Endothelial cell of umbilical vein (primary cell): Measurements from ENCODE around the gene REPS2. TPM values are rescaled to one million over a fixed set of nuclear protein-coding genes. Genes with fewer than 3 reads are reported as not detected.

Source experiments
- BruUV-seq: library from RNA; stranded (reverse); fragments of 400-500 nt; replicated peaks from 2 replicates; lab custom pipeline; 2021; lab: Mats Ljungman, UMichigan
- CTCF ChIA-PET: fragments of 300-600, 350-600 bp; sonication (Branson Sonifier 250); formaldehyde crosslinking; loops from one replicate; lab custom pipeline; 2021; ENCODE audit warnings: antibody characterized with exemption, inconsistent platforms; lab: Charles Lee
- POLR2A ChIA-PET: fragments of 300-600, 350-600 bp; sonication (Branson Sonifier 250); formaldehyde crosslinking; loops from one replicate; lab custom pipeline; 2021; ENCODE audit warnings: antibody characterized with exemption, inconsistent platforms; lab: Charles Lee
- DNase-seq: peaks from one replicate; pipeline ENCODE4 v3.0.0-alpha.2; 2011; ENCODE audit warnings: low read depth, low spot score
- FAIRE-seq: peaks from 2 replicates; lab custom pipeline; 2011; peaks lifted over from hg19 to GRCh38; lab: Jason Lieb, UNC
- H2AFZ ChIP-seq: 2 replicates; pipeline ENCODE4 v1.6.0; 2012; ENCODE audit warnings: low read depth, low read length, control low read depth, inconsistent platforms
- H3K27ac ChIP-seq: 2 replicates; pipeline ENCODE4 v1.5.1; 2011; ENCODE audit warnings: low read depth, mild to moderate bottlenecking, control low read depth, low read length, moderate library complexity; ENCODE audit not compliant: insufficient read depth
- H3K27me3 ChIP-seq, 2 experiments: 2 replicates each; pipeline versions ENCODE4 v1.6.0 to v1.6.1; 2011; ENCODE audit warnings: low read length in 2 of 2, mixed read lengths in 1 of 2; ENCODE audit not compliant: control insufficient read depth in 2 of 2, insufficient read depth in 2 of 2
- H3K36me3 ChIP-seq, 2 experiments: 2 replicates in 1 of 2; 3 replicates in 1 of 2; pipeline ENCODE4 v1.5.1; 2011; ENCODE audit warnings: low read length in 2 of 2, mild to moderate bottlenecking in 1 of 2, moderate library complexity in 1 of 2; ENCODE audit not compliant: control insufficient read depth in 2 of 2, insufficient read depth in 2 of 2; ENCODE audit errors: extremely low read depth in 1 of 2
- H3K4me1 ChIP-seq: 3 replicates; pipeline ENCODE4 v1.5.1; 2011; ENCODE audit warnings: mild to moderate bottlenecking, low read length; ENCODE audit not compliant: control insufficient read depth, insufficient read depth; ENCODE audit errors: extremely low read depth
- H3K4me2 ChIP-seq: 2 replicates; pipeline ENCODE4 v1.6.1; 2011; ENCODE audit warnings: low read length, control low read depth, mixed read lengths; ENCODE audit not compliant: insufficient read depth
- H3K4me3 ChIP-seq, 3 experiments: fragments of 200-600 bp in 1 of 3; sonication (generic), shearing (Covaris generic) in 1 of 3; replicated peaks in 1 of 3; 2 replicates each; pipeline ENCODE4 v1.5.1; 2011 to 2016; ENCODE audit warnings: control low read depth in 3 of 3, low read length in 3 of 3, mild to moderate bottlenecking in 2 of 3, inconsistent platforms in 1 of 3, low read depth in 1 of 3, moderate library complexity in 1 of 3; ENCODE audit not compliant: insufficient read depth in 1 of 3
- H3K79me2 ChIP-seq: 2 replicates; pipeline ENCODE4 v1.6.0; 2012; ENCODE audit warnings: low read length, inconsistent platforms; ENCODE audit not compliant: control insufficient read depth, insufficient read depth
- H3K9ac ChIP-seq: replicated peaks from 2 replicates; pipeline ENCODE3; 2011; ENCODE audit warnings: low read length, control low read depth; ENCODE audit not compliant: insufficient read depth; ENCODE audit errors: extremely low read depth
- H3K9me1 ChIP-seq: replicated peaks from 3 replicates; pipeline ENCODE4 v1.6.0; 2011; ENCODE audit warnings: mild to moderate bottlenecking, low read length; ENCODE audit not compliant: control insufficient read depth, insufficient read depth; ENCODE audit errors: extremely low read depth
- H3K9me3 ChIP-seq: replicated peaks from 2 replicates; pipeline ENCODE4 v1.5.1; 2012; ENCODE audit warnings: low read length, inconsistent platforms; ENCODE audit not compliant: control insufficient read depth, insufficient read depth
- H4K20me1 ChIP-seq: replicated peaks from 2 replicates; pipeline ENCODE3; 2011; ENCODE audit warnings: mild to moderate bottlenecking, low read length; ENCODE audit not compliant: control insufficient read depth, insufficient read depth; ENCODE audit errors: extremely low read depth
- CTCF ChIP-seq, 2 donors: IDR thresholded peaks; 1 replicate in 1 of 2; 2 replicates in 1 of 2; pipeline ENCODE4 v1.5.1; 2011; ENCODE audit warnings: low read length in 2 of 2, mild to moderate bottlenecking in 2 of 2, moderate library complexity in 2 of 2, control low read depth in 1 of 2, inconsistent platforms in 1 of 2, low read depth in 1 of 2; ENCODE audit not compliant: insufficient read depth in 1 of 2; ENCODE audit errors: extremely low read depth in 1 of 2
- EZH2 ChIP-seq: IDR thresholded peaks from 2 replicates; pipeline ENCODE4 v1.6.1; 2012; ENCODE audit warnings: borderline replicate concordance, low read depth, mild to moderate bottlenecking, moderate library complexity, low read length, inconsistent platforms; ENCODE audit not compliant: severe bottlenecking
- FOS ChIP-seq: IDR thresholded peaks from 2 replicates; pipeline ENCODE4 v1.6.1; 2011; ENCODE audit warnings: mild to moderate bottlenecking, low read length, moderate library complexity, borderline replicate concordance; ENCODE audit not compliant: insufficient read depth
- GATA2 ChIP-seq: IDR thresholded peaks from 2 replicates; pipeline ENCODE4 v1.7.0; 2011; ENCODE audit warnings: low read depth, mild to moderate bottlenecking, moderate library complexity, mixed read lengths, low read length; ENCODE audit not compliant: insufficient read length, insufficient read depth
- JUN ChIP-seq: IDR thresholded peaks from 2 replicates; pipeline ENCODE4 v1.6.1; 2011; ENCODE audit warnings: borderline replicate concordance, low read depth; ENCODE audit not compliant: insufficient read length, insufficient read depth
- MAX ChIP-seq: IDR thresholded peaks from 2 replicates; pipeline ENCODE4 v1.6.1; 2011; ENCODE audit not compliant: insufficient read depth, insufficient read length
- MYC ChIP-seq: IDR thresholded peaks from one replicate; pipeline ENCODE4 v1.6.1; 2011; ENCODE audit warnings: mild to moderate bottlenecking, low read depth, low read length
- POLR2A ChIP-seq: IDR thresholded peaks from 2 replicates; pipeline ENCODE4 v1.6.1; 2012; ENCODE audit warnings: low read depth, mild to moderate bottlenecking, control low read depth, low read length
- POLR2AphosphoS5 ChIP-seq: IDR thresholded peaks from 2 replicates; pipeline ENCODE4 v1.6.1; 2012; ENCODE audit warnings: low read depth, mild to moderate bottlenecking, control low read depth, low read length, moderate library complexity; ENCODE audit not compliant: insufficient read depth
- dilution Hi-C: fragments of 300-500 bp; cut with MboI; formaldehyde crosslinking; loops from one replicate; pipeline ENCODE4 v1.15.0; 2019; ENCODE audit warnings: low sequenced_read_pairs; ENCODE audit not compliant: extremely low pct_ligation_motif_present
- intact Hi-C: fragments of 100-400 bp; cut with micrococcal nuclease; formaldehyde crosslinking; loops from one replicate; pipeline ENCODE4 v1.10.0; 2022
- polyA plus RNA-seq, 4 experiments: library from polyadenylated mRNA; depleted of rRNA in 3 of 4; stranded (reverse) in 3 of 4; unstranded in 1 of 4; fragments of >200 nt; gene quantifications; 2 replicates each; pipeline versions ENCODE4 v1.2.1 to v1.2.3, GENCODE V29; 2011 to 2012; ENCODE audit warnings: missing spikeins in 1 of 4
- total RNA-seq: library from RNA; stranded (reverse); gene quantifications from 2 replicates; pipeline ENCODE4 v1.2.3, GENCODE V29; 2021

Gene REPS2
- total and polyA plus RNA-seq, 2 donors (not counting 3 experiments of a cell fraction or from before 2014, with no cell fraction given) = 0.91 to 2.6 TPM

GRCh38 chrX:16914058-16914457 is 32.4 kb upstream of the REPS2 start:
- intact Hi-C loops = no loop called here
- Histone ChIP-seq H3K36me3 (no peaks in the 10 kb centered on the region), H3K4me2 (no peak overlapping the region), H3K9ac (no peak overlapping the region), H3K4me3 (no peak overlapping the region), H3K4me1 (no peaks in the 10 kb centered on the region), H3K9me3 (no peaks in the 10 kb centered on the region), H3K9me1 (no peaks in the 10 kb centered on the region), H2AFZ (no peak overlapping the region), H3K27me3 (no peaks in the 10 kb centered on the region), H3K27ac (no peak overlapping the region), H4K20me1 (no peaks in the 10 kb centered on the region), H3K79me2 (no peaks in the 10 kb centered on the region)
- no peak for FAIRE-seq
- TF ChIP-seq EZH2 (no peak), POLR2A (no peak), GATA2 (no peak), MAX (no peak), JUN (no peak), FOS (no peak), CTCF (IDR thresholded peaks at IDR 0.05; ENCODE audit: extremely low read depth in 1 of 2, insufficient read depth in 1 of 2, low read depth in 1 of 2, low read length in 2 of 2) (no peak), MYC (no peak), POLR2AphosphoS5 (no peak)
- no peak for DNase-seq
- dilution Hi-C loops = no loop called here
- POLR2A ChIA-PET = no interaction called here
- CTCF ChIA-PET = no interaction called here
- no TSS peak for BruUV-seq
